Coronary artery (tissue), 2 donors: ENCODE results near the gene SNX9.

ENCODE experiments used
- DNase-seq: peaks from one replicate; pipeline ENCODE4 v3.0.0-alpha.2; 2017; ENCODE audit warnings: low spot score
- H3K27ac ChIP-seq, 2 donors: fragments of 200-600 bp; sonication (generic); one replicate each; pipeline ENCODE4 v1.5.1; 2016 to 2019
- H3K4me3 ChIP-seq: fragments of 200-600 bp; sonication (generic); 2 replicates; pipeline ENCODE4 v1.5.1; 2016; ENCODE audit warnings: mild to moderate bottlenecking, moderate library complexity
- CTCF ChIP-seq: fragments of 200-600 bp; sonication (generic); IDR thresholded peaks from one replicate; pipeline ENCODE4 v1.5.1; 2019; ENCODE audit warnings: antibody characterized with exemption

The SNX9 gene

GRCh38 chr6:157860505-157860991 is 37.5 kb downstream of the SNX9 start:
- Histone ChIP-seq H3K27ac (no peak overlapping the region), H3K4me3 (no peak overlapping the region)
- DNase-seq, result no peak
- no peak for TF ChIP-seq CTCF

- no peak for TF ChIP-seq CTCF
- no peak for DNase-seq
- H3K4me3 ChIP-seq, result no peak overlapping the region
- no peak overlapping the region for H3K27ac ChIP-seq
Observed at GRCh38 chr6:157861184-157861583, 38.1 kb downstream of the SNX9 start.

GRCh38 chr6:157861814-157862213 is 38.8 kb downstream of the SNX9 start:
- H3K27ac ChIP-seq, result no peak overlapping the region
- no peak for DNase-seq

GRCh38 chr6:157862706-157863105 is 39.7 kb downstream of the SNX9 start:
- Histone ChIP-seq H3K4me3 (no peak overlapping the region), H3K27ac (no peak overlapping the region)
- no peak for DNase-seq
- TF ChIP-seq CTCF, result no peak

More at GRCh38 chr6:157861814-157862213, 38.8 kb downstream of the SNX9 start:
- no peak overlapping the region for H3K4me3 ChIP-seq
- no peak for TF ChIP-seq CTCF

GRCh38 chr6:157864185-157864761 is 41.2 kb downstream of the SNX9 start:
- Histone ChIP-seq H3K4me3 (no peak overlapping the region), H3K27ac (no peak overlapping the region)
- no peak for DNase-seq
- TF ChIP-seq CTCF, result no peak

- no peak for DNase-seq
- Histone ChIP-seq H3K27ac (no peak overlapping the region), H3K4me3 (no peak overlapping the region)
- TF ChIP-seq CTCF, result no peak
Observed at GRCh38 chr6:157865249-157865648, 42.2 kb downstream of the SNX9 start.

GRCh38 chr6:157867155-157867559 is 44.1 kb downstream of the SNX9 start:
- no peak for DNase-seq
- no peak overlapping the region for H3K27ac ChIP-seq
- TF ChIP-seq CTCF, result no peak
- no peak overlapping the region for H3K4me3 ChIP-seq
